ENCODE measurements around the gene IFI27L1.

Gene IFI27L1

GRCh38 chr14:94110552-94111181 lies 29.6 kb downstream of the IFI27L1 start, which contains the start of gene IFI27:
Gene IFI27 (plus strand): TSS chr14:94110736.
- TF ChIP-seq CTCF (IDR thresholded peaks at IDR 0.05; ENCODE audit: low read depth, low read length), result no peak
- H3K4me3 ChIP-seq (ENCODE audit: low read depth, low read length), result no peak within 1 kb of the TSS

- no peak for TF ChIP-seq CTCF (IDR thresholded peaks at IDR 0.05; ENCODE audit: low read depth, low read length)
- H3K4me3 ChIP-seq (ENCODE audit: low read depth, low read length), result no peak overlapping the region
These were observed 30.4 kb downstream of the IFI27L1 start for GRCh38 chr14:94111276-94112095.

- TF ChIP-seq CTCF (IDR thresholded peaks at IDR 0.05; ENCODE audit: low read depth, low read length), result no peak
- H3K4me3 ChIP-seq (ENCODE audit: low read depth, low read length), result no peak overlapping the region
These were observed 31.5 kb downstream of the IFI27L1 start for GRCh38 chr14:94112513-94113063.

GRCh38 chr14:94113073-94113472 lies 32.0 kb downstream of the IFI27L1 start:
- H3K4me3 ChIP-seq (ENCODE audit: low read depth, low read length), result no peak overlapping the region
- TF ChIP-seq CTCF (IDR thresholded peaks at IDR 0.05; ENCODE audit: low read depth, low read length), result no peak

- TF ChIP-seq CTCF (IDR thresholded peaks at IDR 0.05; ENCODE audit: low read depth, low read length), result no peak
- no peak overlapping the region for H3K4me3 ChIP-seq (ENCODE audit: low read depth, low read length)
These were observed 32.4 kb downstream of the IFI27L1 start for GRCh38 chr14:94113490-94113889.

GRCh38 chr14:94113908-94114588 lies 32.9 kb downstream of the IFI27L1 start:
- no peak for TF ChIP-seq CTCF (IDR thresholded peaks at IDR 0.05; ENCODE audit: low read depth, low read length)
- H3K4me3 ChIP-seq (ENCODE audit: low read depth, low read length), result no peak overlapping the region

All from WI38 (cell line).